HAP-1 (cell line): ENCODE data around the gene C1orf226.

Source experiments
- DNase-seq, 2 experiments: peaks; one replicate each; pipeline ENCODE4 v3.0.0-alpha.2; 2016 to 2020; ENCODE audit warnings: low spot score in 2 of 2
- H3K27me3 ChIP-seq: fragments of 250-450 bp; sonication (Bioruptor Pico); 2 replicates; pipeline ENCODE4 v1.5.1; 2020; ENCODE audit warnings: low read depth, mild to moderate bottlenecking, moderate library complexity
- H3K36me3 ChIP-seq: fragments of 250-450 bp; sonication (Bioruptor Pico); replicated peaks from 2 replicates; pipeline ENCODE4 v1.5.1; 2020; ENCODE audit warnings: mild to moderate bottlenecking
- H3K4me1 ChIP-seq: fragments of 250-450 bp; sonication (Bioruptor Pico); 2 replicates; pipeline ENCODE4 v1.5.1; 2020; ENCODE audit warnings: mild to moderate bottlenecking
- H3K4me3 ChIP-seq: fragments of 250-450 bp; sonication (Bioruptor Pico); 2 replicates; pipeline ENCODE4 v1.5.1; 2020; ENCODE audit warnings: mild to moderate bottlenecking, moderate library complexity
- H3K9me3 ChIP-seq: fragments of 250-450 bp; sonication (Bioruptor Pico); 2 replicates; pipeline ENCODE4 v1.5.1; 2020; ENCODE audit warnings: mild to moderate bottlenecking, moderate library complexity
- in situ Hi-C: fragments of 300-500 bp; cut with MboI; formaldehyde crosslinking; loops from 3 replicates; pipeline ENCODE4 v1.14.3; 2020; ENCODE audit warnings: low sequenced_read_pairs, inconsistent platforms, mixed read lengths

The C1orf226 gene

GRCh38 chr1:162384601-162385279 lies 3.2 kb downstream of the C1orf226 start:
- Histone ChIP-seq H3K4me1 (no peaks in the 10 kb centered on the region), H3K36me3 (no peaks in the 10 kb centered on the region), H3K4me3 (no peak overlapping the region), H3K9me3 (no peaks in the 10 kb centered on the region), H3K27me3 (no peaks in the 10 kb centered on the region)
- in situ Hi-C loops = loop anchor here (10.0 kb wide), 1 partner anchor 330 kb away; no protein-coding TSS in a partner anchor
- no peak for DNase-seq

DNA sequence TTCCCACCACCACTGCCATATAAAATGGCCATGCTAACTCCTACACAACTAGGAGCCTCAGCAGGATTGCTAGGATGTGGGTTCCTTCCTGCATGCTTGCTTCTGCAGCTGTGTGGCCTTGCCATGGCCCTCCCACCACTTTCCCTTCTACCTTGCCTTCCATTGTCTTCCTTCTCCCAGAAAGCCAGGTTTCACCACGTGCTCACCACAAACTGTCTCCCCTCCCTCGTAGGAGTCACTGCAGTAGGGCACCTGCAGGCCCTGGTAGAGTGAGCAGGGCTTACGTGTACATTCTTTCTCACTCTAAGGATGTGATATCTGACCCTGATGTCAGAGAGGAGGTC lies 3.7 kb downstream of the C1orf226 start:
- Histone ChIP-seq H3K4me3 (no peak overlapping the region), H3K4me1 (no peaks in the 10 kb centered on the region), H3K27me3 (no peaks in the 10 kb centered on the region), H3K9me3 (no peaks in the 10 kb centered on the region), H3K36me3 (no peaks in the 10 kb centered on the region)
- in situ Hi-C loops = loop anchor here (10.0 kb wide), 1 partner anchor 330 kb away; no protein-coding TSS in a partner anchor
- DNase-seq = no peak

DNA sequence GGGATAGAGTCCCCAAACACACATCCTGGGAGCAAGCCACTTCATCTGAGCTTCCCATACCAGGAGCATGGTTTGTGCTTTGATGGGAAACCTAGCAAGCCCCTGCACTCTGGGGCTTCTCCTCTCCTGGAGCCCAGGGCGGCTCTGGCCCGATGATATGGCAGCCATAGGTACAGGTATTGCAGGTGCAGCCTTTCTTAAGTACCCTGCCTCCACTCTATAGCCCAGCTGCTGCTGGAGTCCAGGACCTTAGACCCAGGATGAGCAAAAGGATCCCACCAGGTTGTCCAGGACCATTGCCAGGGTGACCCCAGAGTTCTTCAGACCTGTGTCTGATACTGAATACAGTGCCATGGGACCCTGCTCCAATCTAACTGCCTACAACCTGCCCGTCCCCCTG lies 4.2 kb downstream of the C1orf226 start:
- no peaks in the 10 kb centered on the region for H3K36me3 ChIP-seq
- no peaks in the 10 kb centered on the region for H3K9me3 ChIP-seq
- H3K27me3 ChIP-seq = no peaks in the 10 kb centered on the region
- no peak overlapping the region for H3K4me3 ChIP-seq
- DNase-seq = no peak
- no peaks in the 10 kb centered on the region for H3K4me1 ChIP-seq
- in situ Hi-C loops = loop anchor here (10.0 kb wide), 1 partner anchor 331 kb away; no protein-coding TSS in a partner anchor

- Histone ChIP-seq H3K4me3 (no peak overlapping the region), H3K27me3 (no peaks in the 10 kb centered on the region), H3K9me3 (no peaks in the 10 kb centered on the region), H3K36me3 (no peaks in the 10 kb centered on the region), H3K4me1 (no peaks in the 10 kb centered on the region)
- DNase-seq = no peak
- in situ Hi-C loops = loop anchor here (10.0 kb wide), 1 partner anchor 332 kb away; no protein-coding TSS in a partner anchor
Observed at GRCh38 chr1:162386292-162387225, 5.0 kb downstream of the C1orf226 start.

DNA sequence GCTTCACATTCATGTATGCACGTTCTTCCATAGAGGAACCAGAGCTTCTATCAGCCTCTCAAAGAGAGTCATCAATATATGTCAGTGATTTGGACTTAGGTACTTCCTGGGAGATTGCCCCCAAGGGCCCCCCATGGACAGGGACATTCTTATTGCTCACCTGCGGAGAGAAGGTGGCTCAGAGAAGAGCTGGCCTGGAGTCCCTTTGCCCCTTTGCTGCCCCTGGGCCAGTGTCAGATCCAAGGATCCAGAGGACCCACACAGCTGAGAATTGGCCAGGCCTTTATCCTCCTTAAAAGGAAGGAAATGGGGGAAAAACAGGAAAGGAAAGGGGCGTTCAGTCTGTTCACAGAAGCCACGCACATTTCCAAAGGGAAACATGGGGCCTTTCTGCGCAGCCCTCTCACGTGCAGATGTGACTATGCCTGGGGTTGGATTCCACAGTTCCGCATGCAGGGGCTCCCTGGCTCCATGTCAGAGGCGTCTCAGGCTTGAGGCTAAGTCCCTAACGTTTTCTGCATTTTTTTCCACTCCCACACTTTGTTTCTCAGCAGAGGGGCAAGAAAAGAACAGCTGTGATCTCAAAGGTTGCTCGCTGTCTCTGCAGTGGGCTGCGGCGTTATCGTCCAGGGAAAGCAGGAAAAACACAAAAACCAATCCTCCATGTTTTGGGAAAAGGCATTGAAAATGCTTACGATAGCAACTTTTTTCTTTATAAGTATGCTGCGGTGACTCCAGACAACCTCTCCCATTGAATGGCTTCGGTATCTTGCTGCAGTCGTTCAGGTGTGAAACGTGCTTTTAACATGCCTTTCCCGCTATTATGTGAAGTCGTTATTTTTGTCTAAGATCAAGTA lies 5.9 kb downstream of the C1orf226 start:
- Histone ChIP-seq H3K4me3 (no peak overlapping the region), H3K9me3 (no peaks in the 10 kb centered on the region), H3K36me3 (no peaks in the 10 kb centered on the region), H3K4me1 (no peaks in the 10 kb centered on the region), H3K27me3 (no peaks in the 10 kb centered on the region)
- DNase-seq = no peak
- in situ Hi-C loops = loop anchor here (10.0 kb wide), 1 partner anchor 333 kb away; no protein-coding TSS in a partner anchor

DNA sequence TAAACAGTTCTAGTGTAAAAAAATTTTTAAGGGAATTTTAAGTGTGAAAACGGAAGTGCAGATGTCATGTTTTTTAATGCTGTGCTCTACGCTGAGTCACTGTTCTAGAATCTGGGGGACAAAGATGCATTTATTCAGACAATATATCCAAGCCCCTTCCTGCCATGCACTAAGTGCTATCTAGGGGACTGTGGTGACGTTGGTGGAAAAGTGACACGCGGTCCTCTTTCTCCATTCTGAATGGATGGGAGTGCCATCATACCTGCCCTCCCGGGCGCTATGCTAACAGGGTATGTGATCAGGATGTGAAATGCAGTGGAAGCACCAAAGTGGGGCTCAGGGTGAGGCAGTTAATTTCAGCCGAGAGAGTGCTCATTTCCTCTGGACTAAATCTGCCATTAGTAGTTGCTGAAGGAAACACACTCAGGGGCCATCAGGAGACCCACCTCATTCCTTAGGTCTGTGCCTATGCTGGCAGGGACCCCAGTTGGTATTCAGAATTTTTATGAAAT lies 6.6 kb downstream of the C1orf226 start:
- DNase-seq = no peak
- Histone ChIP-seq H3K4me1 (no peaks in the 10 kb centered on the region), H3K27me3 (no peaks in the 10 kb centered on the region), H3K36me3 (no peaks in the 10 kb centered on the region), H3K4me3 (no peak overlapping the region), H3K9me3 (no peaks in the 10 kb centered on the region)
- in situ Hi-C loops = loop anchor here (10.0 kb wide), 1 partner anchor 333 kb away; no protein-coding TSS in a partner anchor

GRCh38 chr1:162388615-162389014 lies 7.1 kb downstream of the C1orf226 start:
- no peaks in the 10 kb centered on the region for H3K27me3 ChIP-seq
- no peak overlapping the region for H3K4me3 ChIP-seq
- in situ Hi-C loops = loop anchor here (10.0 kb wide), 1 partner anchor 334 kb away; no protein-coding TSS in a partner anchor
- no peaks in the 10 kb centered on the region for H3K9me3 ChIP-seq
- no peaks in the 10 kb centered on the region for H3K4me1 ChIP-seq
- DNase-seq = no peak
- H3K36me3 ChIP-seq = no peaks in the 10 kb centered on the region

DNA sequence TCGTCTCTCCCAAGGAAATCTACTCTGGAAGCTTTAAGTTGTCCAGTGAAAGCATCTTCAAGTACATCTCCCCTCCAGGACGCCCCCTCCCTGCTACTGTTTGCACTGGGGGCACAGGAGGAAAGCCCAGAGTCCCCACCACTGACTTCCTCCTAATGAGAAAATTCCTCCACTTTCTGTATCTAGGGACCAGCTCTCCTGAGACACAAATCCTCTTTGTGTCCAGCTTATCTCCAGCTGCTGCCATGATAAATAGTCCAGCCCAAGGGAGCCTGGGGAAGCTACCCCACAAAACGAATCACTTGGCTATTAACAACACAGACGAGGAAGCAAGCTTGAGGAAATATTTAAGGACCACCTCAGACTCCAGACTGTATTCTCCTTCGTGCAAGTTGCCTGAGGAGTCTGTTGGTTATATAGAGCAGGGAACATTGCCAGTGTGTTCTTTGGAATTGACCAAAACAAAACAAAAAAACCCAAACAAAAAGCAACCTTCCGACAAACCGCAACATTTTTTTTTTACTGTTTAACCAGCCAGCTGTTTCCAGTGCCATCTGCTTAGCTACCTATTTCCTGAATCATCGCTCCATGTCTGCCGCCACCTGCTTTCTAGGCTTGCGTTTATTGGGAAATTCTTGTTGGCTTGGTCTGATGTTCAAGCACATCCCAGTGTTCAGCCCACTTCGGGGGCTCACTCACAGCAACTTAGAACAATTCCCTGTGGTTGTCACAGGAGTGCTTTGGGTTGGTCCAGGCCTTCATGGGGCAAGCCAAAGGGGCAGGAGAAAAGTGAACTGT lies 7.7 kb downstream of the C1orf226 start:
- no peaks in the 10 kb centered on the region for H3K4me1 ChIP-seq
- no peaks in the 10 kb centered on the region for H3K9me3 ChIP-seq
- H3K36me3 ChIP-seq = no peaks in the 10 kb centered on the region
- in situ Hi-C loops = loop anchor here (10.0 kb wide), 1 partner anchor 334 kb away; no protein-coding TSS in a partner anchor
- DNase-seq = no peak
- H3K27me3 ChIP-seq = no peaks in the 10 kb centered on the region
- H3K4me3 ChIP-seq = no peak overlapping the region

DNA sequence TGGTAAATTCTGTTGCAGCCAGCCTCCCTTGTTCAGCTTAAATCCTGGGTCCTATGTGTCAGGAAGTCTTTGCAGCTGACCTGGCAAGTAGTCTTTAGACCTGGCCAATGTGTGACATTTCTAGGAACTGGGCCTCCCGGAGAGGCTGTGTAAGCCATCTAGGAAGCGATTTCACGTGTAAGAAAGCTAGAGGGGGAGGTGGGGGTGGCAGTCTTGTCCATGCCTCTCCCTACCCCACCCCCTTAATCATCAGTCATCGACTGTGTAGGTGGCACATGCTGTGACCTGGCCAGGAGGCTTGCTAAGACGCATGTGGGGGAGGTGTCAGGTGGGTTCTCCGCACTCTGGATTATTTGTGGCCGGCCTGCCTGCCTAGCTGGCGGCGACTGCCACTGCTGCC lies 8.4 kb downstream of the C1orf226 start:
- H3K27me3 ChIP-seq = no peaks in the 10 kb centered on the region
- H3K36me3 ChIP-seq = no peaks in the 10 kb centered on the region
- no peak for DNase-seq
- no peak overlapping the region for H3K4me3 ChIP-seq
- H3K4me1 ChIP-seq = no peaks in the 10 kb centered on the region
- in situ Hi-C loops = loop anchor here (10.0 kb wide), 1 partner anchor 335 kb away; no protein-coding TSS in a partner anchor
- no peaks in the 10 kb centered on the region for H3K9me3 ChIP-seq

DNA sequence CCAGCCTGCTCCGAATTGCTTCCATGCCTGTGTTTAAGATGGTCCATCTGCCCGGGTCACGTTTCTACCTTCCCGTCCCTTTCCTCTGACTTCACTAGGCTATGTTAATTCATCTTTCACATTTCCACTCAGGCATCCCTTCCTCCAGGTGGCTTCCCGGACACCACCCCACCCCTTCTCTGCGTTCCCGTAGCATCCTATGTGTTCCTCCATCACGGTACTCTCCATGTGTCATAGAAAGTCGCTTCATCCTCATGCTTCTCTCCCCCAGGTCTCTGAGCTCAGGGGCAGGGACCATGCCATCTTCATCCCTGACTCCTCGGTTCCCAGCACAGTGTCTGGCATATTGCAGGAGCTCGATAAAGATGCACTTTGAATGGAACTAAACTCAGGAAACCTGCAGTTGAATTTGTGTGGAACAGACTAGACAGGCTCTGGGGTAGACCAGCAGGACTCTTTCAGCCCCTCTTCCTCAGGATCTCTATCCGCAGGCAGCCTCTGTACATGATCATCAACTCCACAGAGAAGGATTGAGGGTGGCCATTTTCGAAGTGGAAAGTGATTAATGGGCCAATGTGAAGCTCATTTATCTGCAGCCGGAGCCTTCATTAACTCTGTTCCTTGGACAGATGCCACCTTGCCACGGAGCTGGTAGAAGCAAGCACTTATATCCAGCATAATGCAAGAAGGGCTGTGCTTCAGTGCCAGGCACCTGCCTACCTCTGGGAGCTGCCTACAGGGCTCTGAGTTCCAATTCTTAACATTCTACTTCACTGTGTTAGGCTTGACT lies 9.1 kb downstream of the C1orf226 start:
- Histone ChIP-seq H3K4me3 (no peak overlapping the region), H3K27me3 (peaks cover 2% of the 10 kb centered on the region; the same call in 1 of the 2 replicates), H3K9me3 (no peaks in the 10 kb centered on the region), H3K4me1 (no peaks in the 10 kb centered on the region), H3K36me3 (no peaks in the 10 kb centered on the region)
- in situ Hi-C loops = no loop called here
- DNase-seq = no peak

- Histone ChIP-seq H3K9me3 (no peaks in the 10 kb centered on the region), H3K4me3 (no peak overlapping the region), H3K36me3 (no peaks in the 10 kb centered on the region), H3K4me1 (no peaks in the 10 kb centered on the region), H3K27me3 (peaks cover 5% of the 10 kb centered on the region; the same call in 1 of the 2 replicates)
- in situ Hi-C loops = no loop called here
- DNase-seq = peak; percentile 51 to 64
Observed at GRCh38 chr1:162391790-162392563, 10.4 kb downstream of the C1orf226 start.
